ENCODE results near the gene COPZ1. TPM values are rescaled to one million over a fixed set of nuclear protein-coding genes. Genes with fewer than 3 reads are reported as not detected.

COPZ1 gene
- total and polyA plus RNA-seq, 2 donors (not counting 3 experiments of a cell fraction or from before 2014, with no cell fraction given), result 143 to 174 TPM

DNA sequence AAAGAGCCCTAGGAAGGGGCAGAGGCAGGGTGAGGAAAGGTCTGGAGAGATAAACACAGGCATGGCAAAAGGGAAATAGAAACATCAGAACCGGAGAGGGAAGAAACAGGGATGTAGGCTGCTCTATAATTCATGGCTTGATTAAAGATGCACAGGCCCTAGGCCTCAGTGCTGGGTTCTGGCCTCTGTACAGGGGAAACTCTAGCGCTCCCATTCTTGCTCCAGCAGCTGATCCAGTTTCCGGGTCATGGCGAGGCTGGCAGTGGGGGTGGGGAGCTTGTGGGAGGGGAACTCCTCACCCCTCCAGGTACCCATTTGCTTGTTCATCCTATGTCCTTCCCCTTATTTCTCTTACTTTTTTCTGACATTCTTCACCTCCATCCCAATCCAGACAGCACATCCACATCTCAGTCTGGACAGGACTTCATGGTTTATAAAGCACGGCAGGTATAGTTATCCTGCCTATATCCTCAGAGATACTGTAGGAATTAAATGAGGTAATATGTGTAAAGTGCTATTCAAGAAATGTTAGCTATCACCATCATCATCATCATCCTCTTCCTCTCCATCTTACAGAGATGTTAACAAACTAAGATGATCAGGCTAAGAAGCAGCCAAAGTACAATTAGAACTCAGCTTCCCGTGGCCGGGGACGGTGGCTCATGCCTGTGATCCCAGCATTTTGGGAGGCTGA lies 47.3 kb downstream of the COPZ1 start:
- peak overlapping the region; percentile 6 for H2AFZ ChIP-seq (ENCODE audit: low read depth, low read length)
- no peak overlapping the region for H3K4me2 ChIP-seq (ENCODE audit: insufficient read depth, low read length)
- BruUV-seq (replicated peaks), result no TSS peak
- no peak overlapping the region for H3K9ac ChIP-seq (replicated peaks; ENCODE audit: extremely low read depth, insufficient read depth, low read length)
- dilution Hi-C loops (cut with MboI; ENCODE audit: extremely low pct_ligation_motif_present, low sequenced_read_pairs), result no loop called here
- no peaks in the 10 kb centered on the region for H4K20me1 ChIP-seq (replicated peaks; ENCODE audit: control insufficient read depth, extremely low read depth, insufficient read depth, low read length)
- H3K4me1 ChIP-seq (ENCODE audit: control insufficient read depth, extremely low read depth, insufficient read depth, low read length), result peaks cover 33% of the 10 kb centered on the region
- H3K9me1 ChIP-seq (replicated peaks; ENCODE audit: control insufficient read depth, extremely low read depth, insufficient read depth, low read length), result no peaks in the 10 kb centered on the region
- H3K79me2 ChIP-seq (ENCODE audit: control insufficient read depth, insufficient read depth, low read length), result no peaks in the 10 kb centered on the region
- no peak overlapping the region for H3K27ac ChIP-seq (ENCODE audit: insufficient read depth, low read depth, low read length)
- no peak for DNase-seq (ENCODE audit: low read depth, low spot score)
- POLR2A ChIA-PET, result no interaction called here
- no peaks in the 10 kb centered on the region for H3K36me3 ChIP-seq (ENCODE audit: control insufficient read depth in 2 of 2, extremely low read depth in 1 of 2, insufficient read depth in 2 of 2, low read length in 2 of 2)
- CTCF ChIA-PET, result interaction anchor here (1.1 to 2.9 kb wide), 3 partner anchors 8 to 67 kb away, joined by 4 to 142 read pairs (median 5); no protein-coding TSS in a partner anchor
- H3K27me3 ChIP-seq (ENCODE audit: control insufficient read depth in 2 of 2, insufficient read depth in 2 of 2, low read length in 2 of 2), result no peaks in the 10 kb centered on the region
- no peak overlapping the region for H3K4me3 ChIP-seq (replicated peaks in 1 of 3; ENCODE audit: insufficient read depth in 1 of 3, low read depth in 1 of 3, low read length in 3 of 3)
- no peak for TF ChIP-seq EZH2 (IDR thresholded peaks at IDR 0.05; ENCODE audit: borderline replicate concordance, low read depth, low read length, severe bottlenecking)
- no peak for TF ChIP-seq MAX (IDR thresholded peaks at IDR 0.05; ENCODE audit: insufficient read depth, insufficient read length)
- TF ChIP-seq, protein P1, sequence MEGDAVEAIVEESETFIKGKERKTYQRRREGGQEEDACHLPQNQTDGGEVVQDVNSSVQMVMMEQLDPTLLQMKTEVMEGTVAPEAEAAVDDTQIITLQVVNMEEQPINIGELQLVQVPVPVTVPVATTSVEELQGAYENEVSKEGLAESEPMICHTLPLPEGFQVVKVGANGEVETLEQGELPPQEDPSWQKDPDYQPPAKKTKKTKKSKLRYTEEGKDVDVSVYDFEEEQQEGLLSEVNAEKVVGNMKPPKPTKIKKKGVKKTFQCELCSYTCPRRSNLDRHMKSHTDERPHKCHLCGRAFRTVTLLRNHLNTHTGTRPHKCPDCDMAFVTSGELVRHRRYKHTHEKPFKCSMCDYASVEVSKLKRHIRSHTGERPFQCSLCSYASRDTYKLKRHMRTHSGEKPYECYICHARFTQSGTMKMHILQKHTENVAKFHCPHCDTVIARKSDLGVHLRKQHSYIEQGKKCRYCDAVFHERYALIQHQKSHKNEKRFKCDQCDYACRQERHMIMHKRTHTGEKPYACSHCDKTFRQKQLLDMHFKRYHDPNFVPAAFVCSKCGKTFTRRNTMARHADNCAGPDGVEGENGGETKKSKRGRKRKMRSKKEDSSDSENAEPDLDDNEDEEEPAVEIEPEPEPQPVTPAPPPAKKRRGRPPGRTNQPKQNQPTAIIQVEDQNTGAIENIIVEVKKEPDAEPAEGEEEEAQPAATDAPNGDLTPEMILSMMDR (IDR thresholded peaks at IDR 0.05; ENCODE audit: extremely low read depth in 1 of 2, insufficient read depth in 1 of 2, low read depth in 1 of 2, low read length in 2 of 2), result no peak
- TF ChIP-seq GATA2 (IDR thresholded peaks at IDR 0.05; ENCODE audit: insufficient read depth, insufficient read length, low read depth, low read length), result no peak
- TF ChIP-seq POLR2AphosphoS5 (IDR thresholded peaks at IDR 0.05; ENCODE audit: insufficient read depth, low read depth, low read length), result no peak
- no peak for TF ChIP-seq MYC (IDR thresholded peaks at IDR 0.05; ENCODE audit: low read depth, low read length)
- no peak for TF ChIP-seq JUN (IDR thresholded peaks at IDR 0.05; ENCODE audit: borderline replicate concordance, insufficient read depth, insufficient read length, low read depth)
- no peak for TF ChIP-seq FOS (IDR thresholded peaks at IDR 0.05; ENCODE audit: borderline replicate concordance, insufficient read depth, low read length)
- intact Hi-C loops (cut with micrococcal nuclease), result no loop called here
- no peaks in the 10 kb centered on the region for H3K9me3 ChIP-seq (replicated peaks; ENCODE audit: control insufficient read depth, insufficient read depth, low read length)
- no peak for FAIRE-seq

All from endothelial cell of umbilical vein (primary cell).